ENCODE measurements around the gene SLC38A8.

DNA sequence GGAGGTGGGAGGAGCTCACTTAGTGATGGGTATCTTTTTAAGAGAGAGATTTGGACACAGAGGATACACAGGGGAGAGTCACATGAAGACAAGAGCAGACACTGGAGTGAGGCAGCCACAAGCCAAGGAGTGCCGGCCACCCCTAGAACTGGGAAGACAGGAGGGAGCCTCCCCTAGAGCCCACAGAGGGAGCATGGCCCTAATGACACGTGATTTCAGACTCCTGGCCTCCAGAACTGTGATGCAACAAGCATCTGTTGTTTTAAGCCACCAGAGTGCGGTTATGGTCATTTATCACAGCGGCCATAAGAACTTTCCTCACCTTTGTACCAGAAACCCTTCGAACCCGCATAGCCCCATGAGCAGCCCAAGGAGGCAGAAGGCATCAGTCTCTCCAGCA, 33.3 kb downstream of the SLC38A8 start:
- TF ChIP-seq, protein P1, sequence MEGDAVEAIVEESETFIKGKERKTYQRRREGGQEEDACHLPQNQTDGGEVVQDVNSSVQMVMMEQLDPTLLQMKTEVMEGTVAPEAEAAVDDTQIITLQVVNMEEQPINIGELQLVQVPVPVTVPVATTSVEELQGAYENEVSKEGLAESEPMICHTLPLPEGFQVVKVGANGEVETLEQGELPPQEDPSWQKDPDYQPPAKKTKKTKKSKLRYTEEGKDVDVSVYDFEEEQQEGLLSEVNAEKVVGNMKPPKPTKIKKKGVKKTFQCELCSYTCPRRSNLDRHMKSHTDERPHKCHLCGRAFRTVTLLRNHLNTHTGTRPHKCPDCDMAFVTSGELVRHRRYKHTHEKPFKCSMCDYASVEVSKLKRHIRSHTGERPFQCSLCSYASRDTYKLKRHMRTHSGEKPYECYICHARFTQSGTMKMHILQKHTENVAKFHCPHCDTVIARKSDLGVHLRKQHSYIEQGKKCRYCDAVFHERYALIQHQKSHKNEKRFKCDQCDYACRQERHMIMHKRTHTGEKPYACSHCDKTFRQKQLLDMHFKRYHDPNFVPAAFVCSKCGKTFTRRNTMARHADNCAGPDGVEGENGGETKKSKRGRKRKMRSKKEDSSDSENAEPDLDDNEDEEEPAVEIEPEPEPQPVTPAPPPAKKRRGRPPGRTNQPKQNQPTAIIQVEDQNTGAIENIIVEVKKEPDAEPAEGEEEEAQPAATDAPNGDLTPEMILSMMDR (IDR thresholded peaks at IDR 0.05): no peak
- no peak for TF ChIP-seq POLR2A (IDR thresholded peaks at IDR 0.05)

All from thyroid gland (tissue), 4 donors.